Keratinocyte (primary cell): ENCODE measurements around the gene OR6C4. TPM values are rescaled to one million over a fixed set of nuclear protein-coding genes. Genes with fewer than 3 reads are reported as not detected.
"Not testable (repeated sequence)": the region's sequence is repeated elsewhere in the genome, so short reads cannot be mapped to it uniquely, and the experiment has no call there.

Source experiments
- DNase-seq: peaks from one replicate; pipeline ENCODE4 v3.0.0-alpha.2; 2011; ENCODE audit warnings: low read depth, missing footprints, low spot score
- FAIRE-seq: peaks from 2 replicates; lab custom pipeline; 2011; peaks lifted over from hg19 to GRCh38; lab: Jason Lieb, UNC
- H2AFZ ChIP-seq: 2 replicates; pipeline ENCODE4 v1.6.0; 2012; ENCODE audit warnings: low read length, control low read depth, inconsistent platforms; ENCODE audit not compliant: control insufficient read depth
- H3K27ac ChIP-seq: 2 replicates; pipeline ENCODE4 v1.5.1; 2011; ENCODE audit warnings: low read length; ENCODE audit not compliant: control insufficient read depth, insufficient read depth
- H3K27me3 ChIP-seq: 3 replicates; pipeline ENCODE4 v1.6.0; 2011; ENCODE audit warnings: low read length; ENCODE audit not compliant: control insufficient read depth, insufficient read depth; ENCODE audit errors: extremely low read depth
- H3K36me3 ChIP-seq, 2 experiments: 2 replicates in 1 of 2; 3 replicates in 1 of 2; pipeline ENCODE4 v1.5.1; 2011; ENCODE audit warnings: low read length in 2 of 2, mild to moderate bottlenecking in 1 of 2; ENCODE audit not compliant: control insufficient read depth in 2 of 2, insufficient read depth in 2 of 2; ENCODE audit errors: extremely low read depth in 1 of 2
- H3K4me1 ChIP-seq: 3 replicates; pipeline ENCODE4 v1.5.1; 2011; ENCODE audit warnings: low read length; ENCODE audit not compliant: control insufficient read depth, insufficient read depth; ENCODE audit errors: extremely low read depth
- H3K4me2 ChIP-seq: 3 replicates; pipeline ENCODE4 v1.6.0; 2011; ENCODE audit warnings: low read depth, low read length; ENCODE audit not compliant: control insufficient read depth, insufficient read depth; ENCODE audit errors: extremely low read depth
- H3K4me3 ChIP-seq, 3 experiments: fragments of 200-600 bp in 1 of 3; sonication (generic) in 1 of 3; 2 replicates in 2 of 3; 3 replicates in 1 of 3; pipeline ENCODE4 v1.5.1; 2011 to 2016; ENCODE audit warnings: low read length in 3 of 3, mild to moderate bottlenecking in 3 of 3, control low read depth in 2 of 3, inconsistent platforms in 1 of 3, low read depth in 1 of 3, mixed read lengths in 1 of 3, mixed run types in 1 of 3, moderate library complexity in 1 of 3; ENCODE audit not compliant: control insufficient read depth in 2 of 3, insufficient read depth in 2 of 3; ENCODE audit errors: extremely low read depth in 1 of 3
- H3K79me2 ChIP-seq: 2 replicates; pipeline ENCODE4 v1.6.0; 2012; ENCODE audit warnings: low read length; ENCODE audit not compliant: control insufficient read depth, insufficient read depth
- H3K9ac ChIP-seq: 3 replicates; pipeline ENCODE4 v1.6.0; 2011; ENCODE audit warnings: low read length; ENCODE audit not compliant: control insufficient read depth, insufficient read depth; ENCODE audit errors: extremely low read depth
- H3K9me1 ChIP-seq: 3 replicates; pipeline ENCODE4 v1.6.0; 2011; ENCODE audit warnings: low read length; ENCODE audit not compliant: control insufficient read depth, insufficient read depth; ENCODE audit errors: extremely low read depth
- H3K9me3 ChIP-seq: 2 replicates; pipeline ENCODE4 v1.5.1; 2012; ENCODE audit warnings: low read depth, low read length; ENCODE audit not compliant: control insufficient read depth
- H4K20me1 ChIP-seq: 3 replicates; pipeline ENCODE4 v1.6.0; 2011; ENCODE audit warnings: low read length; ENCODE audit not compliant: control insufficient read depth, insufficient read depth; ENCODE audit errors: extremely low read depth
- EZH2 ChIP-seq: IDR thresholded peaks from one replicate; pipeline ENCODE4 v1.6.1; 2012; ENCODE audit warnings: inconsistent platforms, mild to moderate bottlenecking, low read length, moderate library complexity
- dilution Hi-C: fragments of 300-500 bp; cut with MboI; formaldehyde crosslinking; loops from one replicate; pipeline ENCODE4 v1.7.0; 2020; ENCODE audit warnings: low sequenced_read_pairs; ENCODE audit not compliant: extremely low pct_ligation_motif_present
- polyA plus RNA-seq, 5 experiments: library from polyadenylated mRNA; depleted of rRNA in 3 of 5; stranded (reverse) in 3 of 5; stranded (forward) in 1 of 5; unstranded in 1 of 5; fragments of >200 nt; gene quantifications; 1 replicate in 1 of 5; 2 replicates in 3 of 5; 3 replicates in 1 of 5; pipeline versions ENCODE4 v1.2.1 to v1.2.3, GENCODE V29; 2011 to 2012; ENCODE audit warnings: missing spikeins in 2 of 5, low read depth in 1 of 5, low replicate concordance in 1 of 5
- TF ChIP-seq, protein P1 (sequence below), 3 experiments: IDR thresholded peaks in 1 of 3; conservative IDR thresholded peaks in 1 of 3; optimal IDR thresholded peaks in 1 of 3; 2 replicates in 2 of 3; 3 replicates in 1 of 3; pipeline versions ENCODE3 to v1.5.1; 2011; ENCODE audit warnings: low read length in 3 of 3, mild to moderate bottlenecking in 3 of 3, moderate library complexity in 2 of 3, control low read depth in 1 of 3, inconsistent platforms in 1 of 3; ENCODE audit not compliant: insufficient read depth in 2 of 3; ENCODE audit errors: extremely low read depth in 1 of 3

Gene OR6C4
- polyA plus RNA-seq, 1 donor (not counting 4 experiments of a cell fraction or from before 2014, with no cell fraction given) = not detected

DNA sequence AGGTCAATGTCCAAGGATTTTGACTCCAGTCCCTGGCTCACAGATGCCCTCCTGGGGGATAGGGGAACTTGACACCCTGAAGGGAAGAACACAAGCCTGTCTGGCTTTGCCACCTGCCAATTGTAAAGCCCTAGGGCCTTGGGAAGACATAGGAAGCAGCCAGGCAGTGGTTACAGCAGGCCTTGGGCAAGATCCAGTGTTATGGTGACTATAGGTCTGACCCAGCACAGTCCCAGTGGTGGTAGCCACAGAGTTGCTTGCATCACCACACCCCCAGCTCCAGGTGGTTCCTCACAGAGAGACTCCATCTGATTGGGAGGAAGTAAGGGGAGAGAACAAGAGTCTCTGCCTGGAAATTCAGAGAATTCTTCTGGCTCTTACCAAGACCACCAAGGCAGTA is 33.0 kb upstream of the OR6C4 start:
- FAIRE-seq = no peak
- no peaks in the 10 kb centered on the region for H3K4me1 ChIP-seq
- H3K9me1 ChIP-seq = no peaks in the 10 kb centered on the region
- TF ChIP-seq EZH2 = no peak
- TF ChIP-seq, protein P1, sequence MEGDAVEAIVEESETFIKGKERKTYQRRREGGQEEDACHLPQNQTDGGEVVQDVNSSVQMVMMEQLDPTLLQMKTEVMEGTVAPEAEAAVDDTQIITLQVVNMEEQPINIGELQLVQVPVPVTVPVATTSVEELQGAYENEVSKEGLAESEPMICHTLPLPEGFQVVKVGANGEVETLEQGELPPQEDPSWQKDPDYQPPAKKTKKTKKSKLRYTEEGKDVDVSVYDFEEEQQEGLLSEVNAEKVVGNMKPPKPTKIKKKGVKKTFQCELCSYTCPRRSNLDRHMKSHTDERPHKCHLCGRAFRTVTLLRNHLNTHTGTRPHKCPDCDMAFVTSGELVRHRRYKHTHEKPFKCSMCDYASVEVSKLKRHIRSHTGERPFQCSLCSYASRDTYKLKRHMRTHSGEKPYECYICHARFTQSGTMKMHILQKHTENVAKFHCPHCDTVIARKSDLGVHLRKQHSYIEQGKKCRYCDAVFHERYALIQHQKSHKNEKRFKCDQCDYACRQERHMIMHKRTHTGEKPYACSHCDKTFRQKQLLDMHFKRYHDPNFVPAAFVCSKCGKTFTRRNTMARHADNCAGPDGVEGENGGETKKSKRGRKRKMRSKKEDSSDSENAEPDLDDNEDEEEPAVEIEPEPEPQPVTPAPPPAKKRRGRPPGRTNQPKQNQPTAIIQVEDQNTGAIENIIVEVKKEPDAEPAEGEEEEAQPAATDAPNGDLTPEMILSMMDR (optimal IDR thresholded peaks at IDR 0.05 in 1 of 3, IDR thresholded peaks at IDR 0.05 in 1 of 3, conservative IDR thresholded peaks at IDR 0.05 in 1 of 3; ENCODE audit: extremely low read depth in 1 of 3, insufficient read depth in 2 of 3, low read length in 3 of 3) = no peak
- no peak for DNase-seq
- H3K27ac ChIP-seq = no peak overlapping the region
- dilution Hi-C loops = no loop called here
- no peaks in the 10 kb centered on the region for H4K20me1 ChIP-seq
- H3K9me3 ChIP-seq = no peaks in the 10 kb centered on the region
- H3K4me3 ChIP-seq = no peak overlapping the region
- no peaks in the 10 kb centered on the region for H3K27me3 ChIP-seq
- no peak overlapping the region for H3K4me2 ChIP-seq
- no peaks in the 10 kb centered on the region for H3K79me2 ChIP-seq
- no peaks in the 10 kb centered on the region for H3K36me3 ChIP-seq
- no peak overlapping the region for H3K9ac ChIP-seq
- no peak overlapping the region for H2AFZ ChIP-seq

DNA sequence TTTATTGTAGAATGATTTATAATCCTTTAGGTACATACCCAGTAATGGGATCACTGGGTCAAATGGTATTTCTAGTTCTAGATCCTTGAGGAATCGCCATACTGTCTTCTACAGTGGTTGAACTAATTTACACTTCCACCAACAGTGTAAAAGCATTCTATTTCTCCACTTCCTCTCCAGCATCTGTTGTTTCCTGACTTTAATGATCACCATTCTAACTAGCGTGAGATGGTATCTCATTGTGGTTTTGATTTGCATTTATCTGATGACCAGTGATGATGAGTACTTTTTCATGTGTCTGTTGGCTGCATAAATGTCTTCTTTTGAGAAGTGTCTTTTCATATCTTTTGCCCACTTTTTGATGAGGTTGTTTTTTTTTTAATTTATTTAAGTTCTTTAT is 1.2 kb upstream of the OR6C4 start:
- H3K27me3 ChIP-seq, H3K4me3 ChIP-seq, H3K79me2 ChIP-seq, DNase-seq, H3K4me2 ChIP-seq, H3K9me3 ChIP-seq, H4K20me1 ChIP-seq, H3K9ac ChIP-seq, H3K27ac ChIP-seq, dilution Hi-C loops, FAIRE-seq, H3K36me3 ChIP-seq, H3K4me1 ChIP-seq, H3K9me1 ChIP-seq, H2AFZ ChIP-seq: not testable (repeated sequence)

DNA sequence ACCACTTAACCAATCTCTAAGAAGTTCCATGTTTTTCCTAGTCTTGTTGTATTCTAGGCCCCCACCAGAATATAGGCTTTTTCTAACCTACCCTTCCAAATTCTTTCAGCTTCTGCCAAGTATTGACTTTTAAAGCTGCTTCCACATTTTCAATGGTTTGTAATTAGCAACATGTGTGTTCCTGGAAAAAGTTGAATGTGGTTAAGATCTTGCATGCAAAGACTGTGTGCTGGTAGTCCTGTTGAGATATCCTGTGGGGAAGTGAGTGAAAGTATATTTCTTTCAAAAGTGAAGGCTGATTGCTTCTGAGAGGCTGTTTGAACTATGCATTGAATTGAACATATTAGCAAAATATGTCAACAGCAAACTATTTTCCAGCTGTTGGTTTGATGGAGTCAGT is 646 bp upstream of the OR6C4 start:
- FAIRE-seq (no peak), DNase-seq (no peak)
- Histone ChIP-seq H3K9me1 (no peaks in the 10 kb centered on the region), H3K4me1 (no peaks in the 10 kb centered on the region), H3K4me2 (no peak overlapping the region), H3K27ac (no peak overlapping the region), H3K9me3 (no peaks in the 10 kb centered on the region), H4K20me1 (no peaks in the 10 kb centered on the region), H3K27me3 (no peaks in the 10 kb centered on the region), H2AFZ (no peak overlapping the region), H3K79me2 (no peaks in the 10 kb centered on the region), H3K9ac (no peak overlapping the region), H3K36me3 (no peaks in the 10 kb centered on the region), H3K4me3 (no peak overlapping the region)
- dilution Hi-C loops = no loop called here
- TF ChIP-seq EZH2 = no peak
- TF ChIP-seq, protein P1 (optimal IDR thresholded peaks at IDR 0.05 in 1 of 3, IDR thresholded peaks at IDR 0.05 in 1 of 3, conservative IDR thresholded peaks at IDR 0.05 in 1 of 3; ENCODE audit: extremely low read depth in 1 of 3, insufficient read depth in 2 of 3, low read length in 3 of 3) = no peak
